Thoracic aorta (tissue), 2 donors: ENCODE data around the gene CALML3. TPM values are rescaled to one million over a fixed set of nuclear protein-coding genes. Genes with fewer than 3 reads are reported as not detected.

Source experiments
- ATAC-seq: fragments of 150-250 bp; one replicate; pipeline ENCODE4 v1.8.0; 2017; ENCODE audit warnings: low read depth; ENCODE audit not compliant: insufficient number of reproducible peaks, low FRiP score
- DNase-seq: peaks from one replicate; pipeline ENCODE4 v3.0.0-alpha.2; 2020; ENCODE audit warnings: low spot score
- H3K27ac ChIP-seq, 2 donors: fragments of 200-600 bp; sonication (generic); 1 replicate in 1 of 2; 2 replicates in 1 of 2; pipeline ENCODE4 v1.5.1; 2016; ENCODE audit warnings: mild to moderate bottlenecking in 2 of 2, moderate library complexity in 2 of 2
- H3K27me3 ChIP-seq: fragments of 200-600 bp; sonication (generic); replicated peaks from 2 replicates; pipeline ENCODE4 v1.6.0; 2016; ENCODE audit warnings: mild to moderate bottlenecking; ENCODE audit not compliant: insufficient read depth
- H3K36me3 ChIP-seq: fragments of 200-600 bp; sonication (generic); one replicate; pipeline ENCODE4 v1.5.1; 2016
- H3K4me1 ChIP-seq, 2 donors: fragments of 200-600 bp; sonication (generic); 1 replicate in 1 of 2; 2 replicates in 1 of 2; pipeline versions ENCODE4 v1.5.1 to v1.6.0; 2016; ENCODE audit warnings: low read depth in 2 of 2, mild to moderate bottlenecking in 1 of 2; ENCODE audit not compliant: control insufficient read depth in 1 of 2
- H3K4me3 ChIP-seq: fragments of 200-600 bp; sonication (generic); 2 replicates; pipeline ENCODE4 v1.5.1; 2016; ENCODE audit warnings: mild to moderate bottlenecking
- H3K9me3 ChIP-seq: fragments of 200-600 bp; sonication (generic); 2 replicates; pipeline ENCODE4 v1.5.1; 2016
- CTCF ChIP-seq: fragments of 200-600 bp; sonication (generic); IDR thresholded peaks from one replicate; pipeline ENCODE4 v1.5.1; 2019; ENCODE audit warnings: antibody characterized with exemption
- total RNA-seq, 2 donors: library from RNA; depleted of rRNA; stranded (reverse); fragments of >200 nt; gene quantifications; one replicate each; pipeline versions ENCODE4 v1.1.0 to v1.2.3, GENCODE V29; 2016

CALML3 gene
- total RNA-seq, 2 donors from 2014 or later: not detected

- H3K4me3 ChIP-seq: no peak overlapping the region
- H3K27me3 ChIP-seq: no peaks in the 10 kb centered on the region
- H3K4me1 ChIP-seq: peaks cover 0 to 14% of the 10 kb centered on the region in 2 donors
- DNase-seq: no peak
- no peaks in the 10 kb centered on the region for H3K9me3 ChIP-seq
- no peak overlapping the region for H3K27ac ChIP-seq
- no peak for ATAC-seq
- H3K36me3 ChIP-seq: no peaks in the 10 kb centered on the region
- TF ChIP-seq CTCF: no peak
Measured at GRCh38 chr10:5568984-5569383, 44.2 kb downstream of the CALML3 start.

- H3K27ac ChIP-seq: no peak overlapping the region
- H3K36me3 ChIP-seq: no peaks in the 10 kb centered on the region
- no peak overlapping the region for H3K4me3 ChIP-seq
- no peak for TF ChIP-seq CTCF
- H3K27me3 ChIP-seq: no peaks in the 10 kb centered on the region
- ATAC-seq (no peak), DNase-seq (no peak)
- no peaks in the 10 kb centered on the region for H3K9me3 ChIP-seq
- peaks cover 0 to 8% of the 10 kb centered on the region in 2 donors for H3K4me1 ChIP-seq
Measured at GRCh38 chr10:5569568-5569967, 44.8 kb downstream of the CALML3 start.

- Histone ChIP-seq H3K27me3 (no peaks in the 10 kb centered on the region), H3K36me3 (no peaks in the 10 kb centered on the region), H3K27ac (no peak overlapping the region), H3K4me3 (no peak overlapping the region), H3K9me3 (no peaks in the 10 kb centered on the region), H3K4me1 (peaks cover 0 to 12% of the 10 kb centered on the region in 2 donors)
- ATAC-seq (no peak), DNase-seq (no peak)
- TF ChIP-seq CTCF: no peak
Measured at GRCh38 chr10:5570007-5570655, 45.4 kb downstream of the CALML3 start.

- no peak for ATAC-seq
Measured at GRCh38 chr10:5570979-5571810, 46.4 kb downstream of the CALML3 start.

More at GRCh38 chr10:5570979-5571810, 46.4 kb downstream of the CALML3 start:
- H3K27ac ChIP-seq: no peak overlapping the region
- H3K4me3 ChIP-seq: no peak overlapping the region
- H3K4me1 ChIP-seq: peaks cover 4 to 19% of the 10 kb centered on the region in 2 donors
- no peak for TF ChIP-seq CTCF
- H3K9me3 ChIP-seq: no peaks in the 10 kb centered on the region
- DNase-seq: no peak
- no peaks in the 10 kb centered on the region for H3K27me3 ChIP-seq
- H3K36me3 ChIP-seq: no peaks in the 10 kb centered on the region
